Prostate gland (tissue), 2 donors: Measurements from ENCODE around the gene SPECC1.

Experiments
- CTCF ChIP-seq, 4 experiments: fragments of 200-600 bp in 2 of 4; fragments of 450-650 bp in 2 of 4; sonication (generic) in 2 of 4; IDR thresholded peaks; 1 replicate in 3 of 4; 2 replicates in 1 of 4; pipeline ENCODE4 v1.5.1; 2016 to 2019; ENCODE audit warnings: antibody characterized with exemption in 4 of 4, mild to moderate bottlenecking in 2 of 4, moderate library complexity in 2 of 4
- POLR2A ChIP-seq: fragments of 450-650 bp; IDR thresholded peaks from one replicate; pipeline ENCODE4 v1.6.1; 2016; ENCODE audit warnings: antibody characterized with exemption, mild to moderate bottlenecking

GRCh38 chr17:20066253-20066652, 57.1 kb downstream of the SPECC1 start:
- TF ChIP-seq CTCF (IDR thresholded peaks at IDR 0.05) (no peak), POLR2A (no peak)
